DND-41 (cell line): ENCODE measurements around the gene GPHN.

ENCODE experiments used
- ATAC-seq: fragments of 200-7000 bp; cut with Tn5 transposase; 3 replicates; pipeline ENCODE4 v1.9.1; 2021; ENCODE audit warnings: low read depth; ENCODE audit not compliant: insufficient read depth
- DNase-seq: peaks from one replicate; pipeline ENCODE4 v3.0.0-alpha.2; 2020
- H2AFZ ChIP-seq: 2 replicates; pipeline ENCODE4 v1.6.0; 2012; ENCODE audit warnings: low read depth, low read length
- H3K27ac ChIP-seq: 2 replicates; pipeline ENCODE4 v1.5.1; 2012; ENCODE audit warnings: low read length, inconsistent platforms
- H3K27me3 ChIP-seq: fragments of 200-600 bp; sonication (generic); 2 replicates; pipeline ENCODE4 v1.6.0; 2012; ENCODE audit warnings: low read length, mild to moderate bottlenecking, inconsistent platforms; ENCODE audit not compliant: insufficient read depth, poor library complexity
- H3K36me3 ChIP-seq: 2 replicates; pipeline ENCODE4 v1.5.1; 2012; ENCODE audit warnings: low read length, inconsistent platforms; ENCODE audit not compliant: insufficient read depth
- H3K4me1 ChIP-seq: 2 replicates; pipeline ENCODE4 v1.5.1; 2012; ENCODE audit warnings: mild to moderate bottlenecking, low read length; ENCODE audit not compliant: insufficient read depth
- H3K4me2 ChIP-seq: 2 replicates; pipeline ENCODE4 v1.6.0; 2012; ENCODE audit warnings: mild to moderate bottlenecking, moderate library complexity, low read length, inconsistent platforms; ENCODE audit not compliant: insufficient read depth
- H3K4me3 ChIP-seq, 2 experiments: fragments of 200-600 bp in 1 of 2; shearing (Covaris generic) in 1 of 2; 2 replicates each; pipeline ENCODE4 v1.5.1; 2012 to 2016; ENCODE audit warnings: inconsistent platforms in 2 of 2, low read length in 2 of 2, mild to moderate bottlenecking in 2 of 2, low read depth in 1 of 2, moderate library complexity in 1 of 2
- H3K79me2 ChIP-seq: 2 replicates; pipeline ENCODE4 v1.6.0; 2012; ENCODE audit warnings: low read length, inconsistent platforms; ENCODE audit not compliant: insufficient read depth
- H3K9ac ChIP-seq: 2 replicates; pipeline ENCODE4 v1.6.0; 2012; ENCODE audit warnings: low read depth, mild to moderate bottlenecking, inconsistent platforms, low read length, moderate library complexity
- H3K9me3 ChIP-seq: 2 replicates; pipeline ENCODE4 v1.5.1; 2012; ENCODE audit warnings: low read length, moderate library complexity, mild to moderate bottlenecking, inconsistent platforms; ENCODE audit not compliant: insufficient read depth, severe bottlenecking
- H4K20me1 ChIP-seq: 2 replicates; pipeline ENCODE4 v1.6.0; 2012; ENCODE audit warnings: low read length; ENCODE audit not compliant: insufficient read depth
- EZH2 ChIP-seq: IDR thresholded peaks from 3 replicates; pipeline ENCODE4 v1.6.1; 2012; ENCODE audit warnings: borderline replicate concordance, low read depth, mild to moderate bottlenecking, moderate library complexity, low read length, inconsistent platforms; ENCODE audit not compliant: severe bottlenecking
- TF ChIP-seq, protein P1 (sequence below): IDR thresholded peaks from 2 replicates; pipeline ENCODE4 v1.5.1; 2012; ENCODE audit warnings: borderline replicate concordance, low read length, moderate library complexity, mild to moderate bottlenecking; ENCODE audit not compliant: poor library complexity, severe bottlenecking; ENCODE audit errors: extremely low read depth

GPHN gene

DNA sequence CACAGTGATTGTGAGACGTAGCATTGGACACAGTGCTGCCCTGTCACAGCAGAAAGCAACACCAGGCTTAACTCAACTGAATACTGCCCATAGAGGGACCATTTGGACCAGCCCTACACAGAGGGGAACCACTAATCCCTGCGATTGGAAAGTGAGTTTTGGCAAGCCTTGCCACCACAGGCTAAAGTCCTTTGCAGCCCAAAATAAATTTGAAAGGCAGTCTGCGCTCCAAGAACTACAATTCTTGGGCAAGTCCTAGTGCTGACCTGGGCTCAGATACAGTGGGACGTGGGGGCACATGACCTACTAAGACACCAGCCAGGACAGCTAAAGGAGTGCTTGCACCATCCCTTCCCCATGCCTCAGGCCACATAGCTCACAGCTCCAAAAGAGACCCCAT is 349.9 kb downstream of the GPHN start:
- Histone ChIP-seq H3K4me1 (no peaks in the 10 kb centered on the region), H3K4me3 (no peak overlapping the region), H3K79me2 (no peaks in the 10 kb centered on the region), H2AFZ (no peak overlapping the region), H3K9me3 (peaks cover 3% of the 10 kb centered on the region), H3K36me3 (no peaks in the 10 kb centered on the region), H4K20me1 (no peaks in the 10 kb centered on the region), H3K4me2 (no peak overlapping the region), H3K9ac (no peak overlapping the region), H3K27ac (no peak overlapping the region), H3K27me3 (no peaks in the 10 kb centered on the region)
- DNase-seq: no peak
- TF ChIP-seq, protein P1, sequence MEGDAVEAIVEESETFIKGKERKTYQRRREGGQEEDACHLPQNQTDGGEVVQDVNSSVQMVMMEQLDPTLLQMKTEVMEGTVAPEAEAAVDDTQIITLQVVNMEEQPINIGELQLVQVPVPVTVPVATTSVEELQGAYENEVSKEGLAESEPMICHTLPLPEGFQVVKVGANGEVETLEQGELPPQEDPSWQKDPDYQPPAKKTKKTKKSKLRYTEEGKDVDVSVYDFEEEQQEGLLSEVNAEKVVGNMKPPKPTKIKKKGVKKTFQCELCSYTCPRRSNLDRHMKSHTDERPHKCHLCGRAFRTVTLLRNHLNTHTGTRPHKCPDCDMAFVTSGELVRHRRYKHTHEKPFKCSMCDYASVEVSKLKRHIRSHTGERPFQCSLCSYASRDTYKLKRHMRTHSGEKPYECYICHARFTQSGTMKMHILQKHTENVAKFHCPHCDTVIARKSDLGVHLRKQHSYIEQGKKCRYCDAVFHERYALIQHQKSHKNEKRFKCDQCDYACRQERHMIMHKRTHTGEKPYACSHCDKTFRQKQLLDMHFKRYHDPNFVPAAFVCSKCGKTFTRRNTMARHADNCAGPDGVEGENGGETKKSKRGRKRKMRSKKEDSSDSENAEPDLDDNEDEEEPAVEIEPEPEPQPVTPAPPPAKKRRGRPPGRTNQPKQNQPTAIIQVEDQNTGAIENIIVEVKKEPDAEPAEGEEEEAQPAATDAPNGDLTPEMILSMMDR: no peak
- ATAC-seq: no peak

DNA sequence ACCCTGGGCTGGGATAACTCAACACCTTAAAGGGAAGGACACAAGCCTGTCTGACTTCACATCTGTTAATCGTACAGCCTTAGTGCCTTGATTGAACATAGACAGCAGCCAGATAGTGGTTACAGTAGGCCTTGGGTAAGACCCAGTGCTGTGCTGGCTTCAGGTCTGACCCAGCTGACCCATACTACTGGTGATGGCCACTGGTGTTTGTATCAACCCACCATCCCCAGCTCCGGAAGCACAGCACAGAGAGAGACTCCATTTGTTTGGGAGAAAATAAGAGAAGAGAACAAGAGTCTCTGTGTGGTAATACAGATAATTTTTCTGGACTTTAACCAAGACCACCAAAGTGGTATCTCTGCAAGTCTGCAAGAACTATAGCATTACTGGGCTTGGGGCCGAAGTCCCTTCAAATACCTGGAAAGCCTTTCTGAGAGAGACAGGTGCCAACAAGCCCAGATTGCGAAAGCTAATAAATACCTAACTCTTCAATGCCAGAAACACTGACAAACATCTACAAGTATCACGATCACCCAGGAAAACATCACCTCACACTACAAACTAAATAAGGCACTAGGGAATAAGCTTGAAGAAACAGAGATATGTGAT is 351.2 kb downstream of the GPHN start:
- TF ChIP-seq, protein P1: no peak
- TF ChIP-seq EZH2: no peak
- Histone ChIP-seq H2AFZ (no peak overlapping the region), H4K20me1 (no peaks in the 10 kb centered on the region), H3K27me3 (no peaks in the 10 kb centered on the region), H3K4me3 (no peak overlapping the region), H3K9me3 (peaks cover 3% of the 10 kb centered on the region), H3K9ac (no peak overlapping the region), H3K79me2 (no peaks in the 10 kb centered on the region), H3K4me2 (no peak overlapping the region), H3K27ac (no peak overlapping the region), H3K4me1 (no peaks in the 10 kb centered on the region), H3K36me3 (no peaks in the 10 kb centered on the region)
- ATAC-seq (no peak), DNase-seq (no peak)

DNA sequence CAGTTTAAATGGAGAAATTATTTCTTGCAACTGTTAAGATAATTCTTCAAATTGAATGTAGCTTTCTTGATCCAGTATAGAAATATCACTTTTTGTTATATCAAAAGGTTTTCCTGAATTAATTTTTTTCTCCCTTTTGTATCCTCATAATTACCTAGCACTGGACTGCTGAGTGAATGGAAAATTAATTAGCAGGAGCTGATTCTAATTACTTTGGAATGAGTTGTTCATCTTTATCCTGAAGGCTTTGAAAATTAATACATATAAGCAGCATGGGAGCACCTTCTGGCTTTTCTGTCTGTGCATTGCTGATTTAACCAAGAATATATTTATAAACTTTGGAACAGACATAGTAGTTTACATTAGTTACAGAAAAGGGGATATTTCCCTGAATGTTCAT is 373.6 kb downstream of the GPHN start:
- Histone ChIP-seq H3K9me3 (no peaks in the 10 kb centered on the region), H2AFZ (no peak overlapping the region), H3K4me2 (no peak overlapping the region), H3K79me2 (no peaks in the 10 kb centered on the region), H4K20me1 (no peaks in the 10 kb centered on the region), H3K4me3 (no peak overlapping the region), H3K36me3 (no peaks in the 10 kb centered on the region), H3K27ac (no peak overlapping the region), H3K9ac (no peak overlapping the region), H3K4me1 (no peaks in the 10 kb centered on the region), H3K27me3 (no peaks in the 10 kb centered on the region)
- no peak for ATAC-seq
- no peak for DNase-seq
- TF ChIP-seq, protein P1: no peak
- no peak for TF ChIP-seq EZH2

DNA sequence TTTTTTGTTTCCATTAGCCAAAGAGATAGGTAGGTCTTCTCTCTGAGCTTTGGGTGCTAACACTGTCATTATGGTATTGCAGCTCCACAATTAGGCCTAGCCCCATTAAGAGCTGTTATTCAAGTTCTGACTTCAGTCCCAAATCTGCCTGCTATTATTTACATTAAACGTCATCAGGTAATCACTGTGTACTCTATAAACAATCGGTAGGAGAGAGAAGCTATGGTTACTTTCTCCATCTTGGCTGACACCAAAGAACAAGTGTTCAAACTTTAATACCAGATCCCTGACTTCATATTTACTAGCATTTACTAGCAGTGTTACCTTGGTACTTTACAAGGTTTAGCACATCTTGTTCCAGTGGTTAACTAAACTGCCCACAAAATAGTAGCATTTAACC is 376.2 kb downstream of the GPHN start:
- H3K79me2 ChIP-seq: no peaks in the 10 kb centered on the region
- TF ChIP-seq EZH2: no peak
- TF ChIP-seq, protein P1: no peak
- ATAC-seq (no peak), DNase-seq (no peak)
- no peaks in the 10 kb centered on the region for H4K20me1 ChIP-seq
- H3K27ac ChIP-seq: no peak overlapping the region
- no peaks in the 10 kb centered on the region for H3K27me3 ChIP-seq
- no peak overlapping the region for H2AFZ ChIP-seq
- no peak overlapping the region for H3K4me2 ChIP-seq
- H3K4me3 ChIP-seq: no peak overlapping the region
- H3K4me1 ChIP-seq: no peaks in the 10 kb centered on the region
- H3K36me3 ChIP-seq: no peaks in the 10 kb centered on the region
- no peak overlapping the region for H3K9ac ChIP-seq
- H3K9me3 ChIP-seq: peaks cover 8% of the 10 kb centered on the region
